ENCODE measurements around the gene KLHL33. TPM values are rescaled to one million over a fixed set of nuclear protein-coding genes. Genes with fewer than 3 reads are reported as not detected.

The KLHL33 gene
- total RNA-seq, 1 experiment from 2014 or later = not detected

DNA sequence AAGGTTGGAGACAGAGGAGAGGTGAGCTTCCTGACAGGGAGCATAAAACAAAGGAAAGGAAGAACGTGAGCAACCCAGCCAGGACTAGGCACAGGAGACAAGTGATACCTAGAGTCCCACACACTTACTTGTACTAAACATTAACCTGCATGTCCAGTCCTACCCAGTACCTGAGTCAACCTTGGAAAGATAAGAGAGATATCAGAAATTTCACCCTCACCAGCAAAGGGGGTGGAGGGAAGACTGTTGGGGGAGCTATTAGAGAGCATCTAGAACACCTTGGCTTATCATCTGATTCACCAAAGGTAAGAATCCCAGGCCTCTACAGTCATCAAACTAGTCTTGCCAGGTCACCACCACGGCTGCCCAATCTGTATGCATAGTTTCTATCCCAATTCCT lies 11.1 kb downstream of the KLHL33 start:
- BruUV-seq (replicated peaks) = no TSS peak
- H3K27ac ChIP-seq (ENCODE audit: low read length) = no peak overlapping the region
- in situ Hi-C loops (cut with HindIII; ENCODE audit: low pct_unique_long_range_greater_than_20kb, low sequenced_read_pairs) = no loop called here
- no peaks in the 10 kb centered on the region for H3K36me3 ChIP-seq (ENCODE audit: control insufficient read depth, insufficient read depth, low read length)
- no peaks in the 10 kb centered on the region for H3K4me1 ChIP-seq (ENCODE audit: control insufficient read depth, insufficient read depth, low read length)
- ATAC-seq = no peak
- no peaks in the 10 kb centered on the region for H3K27me3 ChIP-seq (ENCODE audit: control insufficient read depth, insufficient read depth, low read length)
- no peaks in the 10 kb centered on the region for H3K9me3 ChIP-seq (ENCODE audit: control insufficient read depth, insufficient read depth, low read depth, low read length)
- TF ChIP-seq SIN3A (IDR thresholded peaks at IDR 0.05; ENCODE audit: borderline replicate concordance, insufficient read depth, low read depth, low read length) (no peak), TCF7L2 (IDR thresholded peaks at IDR 0.05; ENCODE audit: low read depth, low read length) (no peak), REST (IDR thresholded peaks at IDR 0.05; ENCODE audit: insufficient read depth in 1 of 2, low read depth in 2 of 2, low read length in 1 of 2) (no peak), POLR2AphosphoS5 (IDR thresholded peaks at IDR 0.05; ENCODE audit: low read depth, low read length) (no peak)
- TF ChIP-seq, protein P1, sequence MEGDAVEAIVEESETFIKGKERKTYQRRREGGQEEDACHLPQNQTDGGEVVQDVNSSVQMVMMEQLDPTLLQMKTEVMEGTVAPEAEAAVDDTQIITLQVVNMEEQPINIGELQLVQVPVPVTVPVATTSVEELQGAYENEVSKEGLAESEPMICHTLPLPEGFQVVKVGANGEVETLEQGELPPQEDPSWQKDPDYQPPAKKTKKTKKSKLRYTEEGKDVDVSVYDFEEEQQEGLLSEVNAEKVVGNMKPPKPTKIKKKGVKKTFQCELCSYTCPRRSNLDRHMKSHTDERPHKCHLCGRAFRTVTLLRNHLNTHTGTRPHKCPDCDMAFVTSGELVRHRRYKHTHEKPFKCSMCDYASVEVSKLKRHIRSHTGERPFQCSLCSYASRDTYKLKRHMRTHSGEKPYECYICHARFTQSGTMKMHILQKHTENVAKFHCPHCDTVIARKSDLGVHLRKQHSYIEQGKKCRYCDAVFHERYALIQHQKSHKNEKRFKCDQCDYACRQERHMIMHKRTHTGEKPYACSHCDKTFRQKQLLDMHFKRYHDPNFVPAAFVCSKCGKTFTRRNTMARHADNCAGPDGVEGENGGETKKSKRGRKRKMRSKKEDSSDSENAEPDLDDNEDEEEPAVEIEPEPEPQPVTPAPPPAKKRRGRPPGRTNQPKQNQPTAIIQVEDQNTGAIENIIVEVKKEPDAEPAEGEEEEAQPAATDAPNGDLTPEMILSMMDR (IDR thresholded peaks at IDR 0.05) = no peak
- CTCF ChIA-PET = no interaction called here
- H3K4me3 ChIP-seq (ENCODE audit: low read depth in 2 of 2, low read length in 2 of 2) = no peak overlapping the region
- intact Hi-C loops (cut with micrococcal nuclease; ENCODE audit: unreplicated experiment) = no loop called here
- DNase-seq (ENCODE audit: low read depth, low spot score) = no peak
- POLR2A ChIA-PET = interaction anchor here (0.7 kb wide), 1 partner anchor 17 kb away, joined by 3 read pairs; no protein-coding TSS in a partner anchor

DNA sequence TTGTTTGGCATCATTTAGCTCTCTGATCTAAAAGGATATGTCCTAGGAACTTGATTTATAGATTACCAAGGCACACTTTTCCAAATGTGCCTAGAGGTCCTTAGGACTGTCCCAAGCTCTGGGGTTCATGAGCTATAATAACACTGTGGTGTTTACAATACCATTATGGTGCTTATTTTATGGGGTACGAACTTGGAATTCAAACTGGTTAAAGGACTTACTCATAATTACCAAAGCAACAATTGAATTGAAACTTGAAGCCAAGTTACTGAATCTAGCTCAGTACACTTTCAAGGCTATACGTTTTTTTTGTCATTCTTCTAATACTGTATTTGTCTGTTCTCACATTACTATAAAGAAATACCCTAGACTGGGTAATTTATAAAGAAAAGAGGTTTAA lies 13.1 kb downstream of the KLHL33 start:
- no peak overlapping the region for H3K27ac ChIP-seq (ENCODE audit: low read length)
- in situ Hi-C loops (cut with HindIII; ENCODE audit: low pct_unique_long_range_greater_than_20kb, low sequenced_read_pairs) = no loop called here
- TF ChIP-seq, protein P1 (IDR thresholded peaks at IDR 0.05) = no peak
- no peak for TF ChIP-seq SIN3A (IDR thresholded peaks at IDR 0.05; ENCODE audit: borderline replicate concordance, insufficient read depth, low read depth, low read length)
- TF ChIP-seq REST (IDR thresholded peaks at IDR 0.05; ENCODE audit: insufficient read depth in 1 of 2, low read depth in 2 of 2, low read length in 1 of 2) = no peak
- TF ChIP-seq TCF7L2 (IDR thresholded peaks at IDR 0.05; ENCODE audit: low read depth, low read length) = no peak
- DNase-seq (ENCODE audit: low read depth, low spot score) (no peak), ATAC-seq (no peak)
- no peaks in the 10 kb centered on the region for H3K27me3 ChIP-seq (ENCODE audit: control insufficient read depth, insufficient read depth, low read length)
- no peaks in the 10 kb centered on the region for H3K9me3 ChIP-seq (ENCODE audit: control insufficient read depth, insufficient read depth, low read depth, low read length)
- ChIA-PET POLR2A (no interaction called here), CTCF (no interaction called here)
- no TSS peak for BruUV-seq (replicated peaks)
- H3K36me3 ChIP-seq (ENCODE audit: control insufficient read depth, insufficient read depth, low read length) = no peaks in the 10 kb centered on the region
- no peaks in the 10 kb centered on the region for H3K4me1 ChIP-seq (ENCODE audit: control insufficient read depth, insufficient read depth, low read length)
- H3K4me3 ChIP-seq (ENCODE audit: low read depth in 2 of 2, low read length in 2 of 2) = no peak overlapping the region
- intact Hi-C loops (cut with micrococcal nuclease; ENCODE audit: unreplicated experiment) = no loop called here

Data from Panc1 (cell line).